Measurements from ENCODE around the gene SAMD11. TPM values are rescaled to one million over a fixed set of nuclear protein-coding genes. Genes with fewer than 3 reads are reported as not detected.

Gene SAMD11
- total and polyA plus RNA-seq, 2 of the 13 experiments (the other 11 are each of a cell fraction or from before 2014, with no cell fraction given) = 0.11 TPM; not detected in 1

GRCh38 chr1:950268-950667, 26.5 kb downstream of the SAMD11 start (continued):
- TF ChIP-seq, protein P1, sequence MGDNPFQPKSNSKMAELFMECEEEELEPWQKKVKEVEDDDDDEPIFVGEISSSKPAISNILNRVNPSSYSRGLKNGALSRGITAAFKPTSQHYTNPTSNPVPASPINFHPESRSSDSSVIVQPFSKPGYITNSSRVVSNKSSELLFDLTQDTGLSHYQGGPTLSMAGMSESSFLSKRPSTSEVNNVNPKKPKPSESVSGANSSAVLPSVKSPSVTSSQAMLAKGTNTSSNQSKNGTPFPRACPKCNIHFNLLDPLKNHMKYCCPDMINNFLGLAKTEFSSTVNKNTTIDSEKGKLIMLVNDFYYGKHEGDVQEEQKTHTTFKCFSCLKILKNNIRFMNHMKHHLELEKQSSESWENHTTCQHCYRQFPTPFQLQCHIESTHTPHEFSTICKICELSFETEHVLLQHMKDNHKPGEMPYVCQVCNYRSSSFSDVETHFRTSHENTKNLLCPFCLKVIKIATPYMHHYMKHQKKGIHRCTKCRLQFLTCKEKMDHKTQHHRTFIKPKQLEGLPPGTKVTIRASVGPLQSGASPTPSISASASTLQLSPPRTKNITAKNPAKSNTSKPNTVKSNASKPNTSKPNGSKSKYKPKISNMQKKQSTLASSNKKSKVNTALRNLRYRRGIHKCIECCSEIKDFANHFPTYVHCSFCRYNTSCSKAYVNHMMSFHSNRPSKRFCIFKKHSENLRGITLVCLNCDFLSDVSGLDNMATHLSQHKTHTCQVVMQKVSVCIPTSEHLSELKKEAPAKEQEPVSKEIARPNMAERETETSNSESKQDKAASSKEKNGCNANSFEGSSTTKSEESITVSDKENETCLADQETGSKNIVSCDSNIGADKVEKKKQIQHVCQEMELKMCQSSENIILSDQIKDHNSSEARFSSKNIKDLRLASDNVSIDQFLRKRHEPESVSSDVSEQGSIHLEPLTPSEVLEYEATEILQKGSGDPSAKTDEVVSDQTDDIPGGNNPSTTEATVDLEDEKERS (CRISPR knock-in tag; IDR thresholded peaks at IDR 0.05) = no peak
- TF ChIP-seq ZKSCAN1 (IDR thresholded peaks at IDR 0.05; ENCODE audit: low read length) (no peak), ZNF562 (CRISPR knock-in tag; IDR thresholded peaks at IDR 0.05; ENCODE audit: borderline replicate concordance) (no peak), SP1 (IDR thresholded peaks at IDR 0.05) (no peak), SP1 (CRISPR knock-in tag; IDR thresholded peaks at IDR 0.05) (no peak), HOXA5 (CRISPR knock-in tag; IDR thresholded peaks at IDR 0.05) (no peak), TMF1 (CRISPR knock-in tag; IDR thresholded peaks at IDR 0.05; ENCODE audit: low read depth) (no peak), HES4 (CRISPR knock-in tag; IDR thresholded peaks at IDR 0.05; ENCODE audit: borderline replicate concordance) (0 out of 2 replicates have a peak, but pooled peaks have one; percentile 30), ZNF318 (CRISPR knock-in tag; IDR thresholded peaks at IDR 0.05) (no peak)

Data from HepG2 (cell line).